SU-DHL-6 (cell line): ENCODE results near the gene SMIM45.

Experiments
- H2AFZ ChIP-seq: fragments of 200-600 bp; sonication (generic); 2 replicates; pipeline ENCODE4 v1.6.1; 2014; ENCODE audit warnings: low read depth, mild to moderate bottlenecking, moderate library complexity, mixed read lengths, antibody characterized with exemption, low read length; ENCODE audit not compliant: severe bottlenecking
- H3F3A ChIP-seq: fragments of 200-600 bp; shearing (Covaris generic); 2 replicates; pipeline ENCODE4 v1.6.0; 2016; ENCODE audit warnings: antibody characterized with exemption, mild to moderate bottlenecking; ENCODE audit not compliant: insufficient read depth
- H3K27ac ChIP-seq: fragments of 200-600 bp; sonication (generic); 2 replicates; pipeline ENCODE4 v1.5.1; 2016; ENCODE audit warnings: low read depth, mild to moderate bottlenecking, low read length, moderate library complexity, mixed read lengths
- H3K27me3 ChIP-seq: fragments of 200-600 bp; sonication (generic), shearing (Covaris generic); 2 replicates; pipeline ENCODE4 v1.6.0; 2014; ENCODE audit warnings: mild to moderate bottlenecking, low read length
- H3K36me3 ChIP-seq: fragments of 200-600 bp; sonication (generic); 2 replicates; pipeline ENCODE4 v1.6.1; 2014; ENCODE audit warnings: mild to moderate bottlenecking, low read length, mixed read lengths
- H3K4me2 ChIP-seq: fragments of 300-600, 200-600 bp; shearing (Covaris generic), sonication (generic); 2 replicates; pipeline ENCODE4 v1.6.0; 2014; ENCODE audit warnings: low read length, low read depth, mild to moderate bottlenecking; ENCODE audit not compliant: poor library complexity, severe bottlenecking
- H3K4me3 ChIP-seq: fragments of 200-600 bp; sonication (generic); 2 replicates; pipeline ENCODE4 v1.5.1; 2014; ENCODE audit warnings: antibody characterized with exemption, low read length, mild to moderate bottlenecking, mixed read lengths; ENCODE audit not compliant: insufficient read depth, poor library complexity, severe bottlenecking
- H3K79me2 ChIP-seq: fragments of 200-600 bp; sonication (generic); 2 replicates; pipeline ENCODE4 v1.6.1; 2014; ENCODE audit warnings: mild to moderate bottlenecking, low read length, moderate library complexity; ENCODE audit not compliant: insufficient read depth
- H3K9ac ChIP-seq: fragments of 200-600 bp; sonication (generic); 2 replicates; pipeline ENCODE4 v1.7.0; 2014; ENCODE audit warnings: mild to moderate bottlenecking, low read length
- H3K9me2 ChIP-seq: fragments of 200-600 bp; sonication (generic); replicated peaks from 2 replicates; pipeline ENCODE4 v1.6.1; 2014; ENCODE audit warnings: low read length; ENCODE audit not compliant: insufficient read depth
- H3K9me3 ChIP-seq: fragments of 200-600 bp; sonication (generic); 2 replicates; pipeline ENCODE4 v1.6.1; 2014; ENCODE audit warnings: low read length, mixed read lengths; ENCODE audit not compliant: insufficient read depth
- H4K20me1 ChIP-seq: fragments of 200-600 bp; sonication (generic); 2 replicates; pipeline ENCODE4 v1.6.1; 2014; ENCODE audit warnings: low read depth, mild to moderate bottlenecking, antibody characterized with exemption, low read length, moderate library complexity, mixed read lengths
- CTCF ChIP-seq: fragments of 200-600 bp; sonication (generic); IDR thresholded peaks from one replicate; pipeline ENCODE4 v1.5.1; 2017; ENCODE audit warnings: antibody characterized with exemption, mild to moderate bottlenecking, low read length, moderate library complexity; ENCODE audit not compliant: insufficient read depth, poor library complexity, severe bottlenecking
- EZH2phosphoT487 ChIP-seq: fragments of 200-600 bp; sonication (generic), shearing (Covaris generic); conservative IDR thresholded peaks from 2 replicates; pipeline ENCODE4 v1.6.1; 2018; ENCODE audit warnings: mild to moderate bottlenecking, antibody characterized with exemption, low read length, moderate library complexity, mixed read lengths

SMIM45 gene

GRCh38 chr22:41968601-41969000 lies 16.7 kb downstream of the SMIM45 start:
- no peaks in the 10 kb centered on the region for H3F3A ChIP-seq
- H2AFZ ChIP-seq = no peak overlapping the region
- H3K4me3 ChIP-seq = no peak overlapping the region
- no peak overlapping the region for H3K27ac ChIP-seq
- no peaks in the 10 kb centered on the region for H4K20me1 ChIP-seq
- no peaks in the 10 kb centered on the region for H3K36me3 ChIP-seq
- H3K9ac ChIP-seq = no peak overlapping the region
- H3K27me3 ChIP-seq = no peaks in the 10 kb centered on the region
- no peaks in the 10 kb centered on the region for H3K79me2 ChIP-seq
- no peaks in the 10 kb centered on the region for H3K9me3 ChIP-seq
- H3K4me2 ChIP-seq = no peak overlapping the region
- no peaks in the 10 kb centered on the region for H3K9me2 ChIP-seq
- TF ChIP-seq CTCF = no peak
- TF ChIP-seq EZH2phosphoT487 = no peak

DNA sequence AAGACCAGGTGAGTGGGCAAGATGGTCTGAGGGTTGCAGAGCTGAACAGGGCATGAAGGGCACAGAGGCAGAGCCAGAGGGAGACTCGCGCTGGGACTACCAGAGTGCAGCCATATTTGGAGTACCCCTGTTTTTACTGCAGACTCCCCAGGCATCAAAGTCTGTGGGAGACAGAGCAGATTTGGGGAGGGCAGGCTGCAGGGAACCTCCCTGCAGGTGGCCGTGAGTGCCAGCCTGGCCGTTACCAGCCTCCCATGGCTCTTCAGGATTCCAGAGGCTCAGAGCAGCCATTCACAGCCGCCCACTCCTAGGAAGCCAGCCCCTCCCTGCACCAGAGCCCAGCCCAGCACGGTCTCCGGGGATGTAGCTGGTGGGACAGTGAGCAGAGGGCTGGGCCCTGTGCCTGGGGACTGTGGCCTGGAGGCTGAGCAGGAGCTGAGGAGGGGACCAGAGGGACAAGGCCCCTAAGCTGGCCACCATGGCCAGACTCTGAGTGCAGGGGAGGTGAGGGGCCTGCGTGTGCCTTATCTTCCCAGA lies 17.2 kb downstream of the SMIM45 start, which contains the start of gene SEPTIN3:
TSS of gene SEPTIN3 (plus strand) at position 334 of the 537 bp plus-strand sequence. CDS start 2,050 bp downstream, outside the sequence.
- Histone ChIP-seq H3K79me2 (no peaks in the 10 kb centered on the region), H3K27ac (no peak within 1 kb of the TSS), H3K27me3 (no peaks in the 10 kb centered on the region), H4K20me1 (no peaks in the 10 kb centered on the region), H2AFZ (no peak within 1 kb of the TSS), H3K9me3 (no peaks in the 10 kb centered on the region), H3F3A (no peaks in the 10 kb centered on the region), H3K36me3 (no peaks in the 10 kb centered on the region), H3K9ac (no peak within 1 kb of the TSS), H3K4me2 (no peak within 1 kb of the TSS), H3K4me3 (no peak within 1 kb of the TSS), H3K9me2 (no peaks in the 10 kb centered on the region)
- TF ChIP-seq CTCF (no peak), EZH2phosphoT487 (no peak)

GRCh38 chr22:41970601-41971000 lies 18.7 kb downstream of the SMIM45 start:
- Histone ChIP-seq H3K4me2 (no peak overlapping the region), H3K79me2 (no peaks in the 10 kb centered on the region), H3K27ac (no peak overlapping the region), H3K9ac (no peak overlapping the region), H3K4me3 (no peak overlapping the region), H3F3A (no peaks in the 10 kb centered on the region), H3K36me3 (no peaks in the 10 kb centered on the region), H3K9me3 (no peaks in the 10 kb centered on the region), H4K20me1 (no peaks in the 10 kb centered on the region), H3K9me2 (no peaks in the 10 kb centered on the region), H2AFZ (no peak overlapping the region), H3K27me3 (no peaks in the 10 kb centered on the region)
- no peak for TF ChIP-seq CTCF
- TF ChIP-seq EZH2phosphoT487 = no peak
